Activated CD4-positive, alpha-beta memory T cell treated with anti-CD3 and anti-CD28 coated beads for 36 hours (primary cell): Measurements from ENCODE around the gene NCF2. TPM values are rescaled to one million over a fixed set of nuclear protein-coding genes. Genes with fewer than 3 reads are reported as not detected.

Experiments
- CTCF ChIA-PET: fragments of 350-600 bp; sonication (Branson Sonifier 250); formaldehyde crosslinking; loops from one replicate; lab custom pipeline; 2021; ENCODE audit warnings: antibody characterized with exemption, inconsistent platforms; lab: Charles Lee
- POLR2A ChIA-PET: fragments of 350-600 bp; sonication (Branson Sonifier 250); formaldehyde crosslinking; loops from one replicate; lab custom pipeline; 2021; ENCODE audit warnings: antibody characterized with exemption; lab: Charles Lee
- DNase-seq: peaks from one replicate; pipeline ENCODE4 v3.0.0-alpha.2; 2020
- H3K27ac Mint-ChIP-seq: one replicate; pipeline ENCODE4 v1.8.0; 2021; ENCODE audit warnings: mixed read lengths
- H3K27me3 Mint-ChIP-seq: one replicate; pipeline ENCODE4 v1.8.0; 2021; ENCODE audit warnings: mixed read lengths
- H3K36me3 Mint-ChIP-seq: one replicate; pipeline ENCODE4 v1.8.0; 2021; ENCODE audit warnings: mixed read lengths
- H3K4me1 Mint-ChIP-seq: one replicate; pipeline ENCODE4 v1.8.0; 2021; ENCODE audit warnings: low read depth, mixed read lengths
- H3K4me3 Mint-ChIP-seq: one replicate; pipeline ENCODE4 v1.8.0; 2021; ENCODE audit warnings: mild to moderate bottlenecking, mixed read lengths
- H3K9me3 Mint-ChIP-seq: one replicate; pipeline ENCODE4 v1.8.0; 2021; ENCODE audit warnings: mixed read lengths
- intact Hi-C: fragments of 100-400 bp; cut with micrococcal nuclease; formaldehyde crosslinking; loops from one replicate; pipeline ENCODE4 v1.15.1; 2023
- total RNA-seq, 2 experiments: library from RNA; stranded (reverse); gene quantifications; one replicate each; pipeline ENCODE4 v1.2.3, GENCODE V29; 2021

The NCF2 gene, protein sequence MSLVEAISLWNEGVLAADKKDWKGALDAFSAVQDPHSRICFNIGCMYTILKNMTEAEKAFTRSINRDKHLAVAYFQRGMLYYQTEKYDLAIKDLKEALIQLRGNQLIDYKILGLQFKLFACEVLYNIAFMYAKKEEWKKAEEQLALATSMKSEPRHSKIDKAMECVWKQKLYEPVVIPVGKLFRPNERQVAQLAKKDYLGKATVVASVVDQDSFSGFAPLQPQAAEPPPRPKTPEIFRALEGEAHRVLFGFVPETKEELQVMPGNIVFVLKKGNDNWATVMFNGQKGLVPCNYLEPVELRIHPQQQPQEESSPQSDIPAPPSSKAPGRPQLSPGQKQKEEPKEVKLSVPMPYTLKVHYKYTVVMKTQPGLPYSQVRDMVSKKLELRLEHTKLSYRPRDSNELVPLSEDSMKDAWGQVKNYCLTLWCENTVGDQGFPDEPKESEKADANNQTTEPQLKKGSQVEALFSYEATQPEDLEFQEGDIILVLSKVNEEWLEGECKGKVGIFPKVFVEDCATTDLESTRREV
- total RNA-seq = 1 to 10 TPM; 6.6 to 7.7 TPM

DNA sequence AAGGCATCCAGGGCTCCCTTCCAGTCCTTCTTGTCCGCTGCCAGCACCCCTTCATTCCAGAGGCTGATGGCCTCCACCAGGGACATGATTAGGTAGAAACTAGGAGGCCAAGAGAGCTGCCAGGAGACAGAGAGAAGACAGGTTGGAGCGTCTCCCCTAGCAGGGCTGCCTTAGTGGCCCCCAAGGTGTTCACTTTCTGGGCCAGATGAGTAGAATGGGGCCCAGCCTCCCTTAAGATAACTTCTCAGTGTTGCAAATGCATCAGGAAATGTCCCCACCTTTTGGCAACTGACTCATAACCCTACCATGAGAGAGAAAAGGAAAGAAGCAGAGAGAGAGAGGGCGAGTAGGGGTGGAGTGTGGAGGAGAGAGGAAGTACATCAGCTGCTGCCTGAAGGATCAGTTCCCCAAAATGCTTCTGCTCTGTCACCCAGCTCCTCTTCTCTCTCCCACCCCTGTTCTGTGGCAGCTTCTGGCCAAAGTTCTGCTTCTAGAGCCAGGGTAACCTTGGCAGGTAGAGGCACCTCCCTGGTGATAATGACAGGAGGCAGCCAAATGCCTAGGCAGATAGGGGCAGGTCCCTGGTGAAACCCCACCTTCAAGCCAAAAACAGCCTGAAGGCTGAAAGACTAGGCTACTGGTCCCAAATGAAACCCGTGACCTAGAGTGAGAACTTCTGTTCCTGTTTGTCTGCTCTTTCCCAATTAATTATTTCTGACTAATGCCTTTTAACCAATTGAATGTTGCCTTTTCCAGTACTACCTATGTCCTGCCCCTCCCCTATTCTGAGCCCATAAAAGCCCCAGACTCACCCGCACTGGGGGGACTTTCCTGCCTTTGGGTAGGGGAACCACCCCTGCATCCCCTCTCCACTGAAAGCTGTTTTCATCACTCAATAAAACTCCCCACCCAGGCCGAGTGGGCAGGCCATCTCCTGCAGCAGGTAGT lies at the start of gene NCF2:
NCF2 (minus strand) TSS at position 216 of the 948 bp plus-strand sequence; CDS start at position 86, 130 bp downstream.
- no peaks in the 10 kb centered on the region for H3K9me3 Mint-ChIP-seq
- H3K27ac Mint-ChIP-seq = peak within 1 kb of the TSS; percentile 70
- no peaks in the 10 kb centered on the region for H3K27me3 Mint-ChIP-seq
- peak within 1 kb of the TSS; percentile 64 for H3K4me3 Mint-ChIP-seq
- H3K4me1 Mint-ChIP-seq = peaks cover 39% of the 10 kb centered on the region
- POLR2A ChIA-PET = interaction anchor here (1.3 kb wide), 1 partner anchor 43 kb away, joined by 4 read pairs; no protein-coding TSS in a partner anchor
- intact Hi-C loops = loop anchor here (1.0 to 5.0 kb wide), 5 partner anchors 21 to 252 kb away; partner anchors contain the start of gene ARPC5
- DNase-seq = peak; percentile 71
- H3K36me3 Mint-ChIP-seq = no peaks in the 10 kb centered on the region
- CTCF ChIA-PET = interaction anchor here (0.8 kb wide), 1 partner anchor 99 kb away, joined by 3 read pairs; no protein-coding TSS in a partner anchor

DNA sequence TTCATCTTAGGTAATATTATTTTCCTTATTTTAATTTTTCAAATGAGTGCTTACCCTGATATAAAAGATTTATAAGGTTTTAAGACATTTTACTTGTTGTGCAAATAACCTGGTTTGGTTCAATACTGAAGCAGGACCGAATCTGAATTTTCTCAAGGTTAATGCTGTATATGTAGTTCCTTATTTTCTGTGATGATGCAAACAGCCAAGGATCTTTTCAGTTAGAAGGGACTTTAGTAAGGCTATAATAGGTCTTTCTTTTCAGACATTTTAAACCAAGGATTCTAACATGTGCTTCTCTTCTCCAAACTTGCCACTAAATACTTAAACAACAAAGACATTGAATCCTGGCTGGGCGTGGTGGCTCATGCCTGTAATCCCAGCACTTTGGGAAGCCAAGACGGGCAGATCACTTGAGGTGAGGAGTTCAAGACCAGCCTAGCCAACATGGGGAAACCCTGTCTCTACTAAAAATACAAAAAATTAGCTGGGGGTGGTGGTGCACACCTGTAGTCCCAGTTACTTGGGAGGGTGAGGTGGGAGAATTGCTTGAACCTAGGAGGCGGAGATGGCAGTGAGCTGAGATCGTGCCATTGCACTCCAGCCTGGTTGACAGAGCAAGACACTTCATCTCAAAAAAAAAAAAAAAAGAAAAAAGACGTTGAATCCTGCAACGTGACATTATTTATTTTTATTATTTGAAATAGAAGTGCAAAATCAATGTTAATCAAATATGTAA lies 48.6 kb upstream of the NCF2 start:
- Mint-ChIP-seq H3K27ac (no peak overlapping the region), H3K9me3 (no peaks in the 10 kb centered on the region), H3K36me3 (peaks cover 6% of the 10 kb centered on the region), H3K4me1 (peaks cover 18% of the 10 kb centered on the region), H3K4me3 (no peak overlapping the region), H3K27me3 (no peaks in the 10 kb centered on the region)
- CTCF ChIA-PET = interaction anchor here (0.8 kb wide), 1 partner anchor 17 kb away, joined by 3 read pairs; no protein-coding TSS in a partner anchor
- intact Hi-C loops = loop anchor here (10.0 kb wide), 3 partner anchors 526 to 1516 kb away; partner anchors contain the start of genes EDEM3, SWT1 and TRMT1L
- DNase-seq = no peak
- POLR2A ChIA-PET = no interaction called here

DNA sequence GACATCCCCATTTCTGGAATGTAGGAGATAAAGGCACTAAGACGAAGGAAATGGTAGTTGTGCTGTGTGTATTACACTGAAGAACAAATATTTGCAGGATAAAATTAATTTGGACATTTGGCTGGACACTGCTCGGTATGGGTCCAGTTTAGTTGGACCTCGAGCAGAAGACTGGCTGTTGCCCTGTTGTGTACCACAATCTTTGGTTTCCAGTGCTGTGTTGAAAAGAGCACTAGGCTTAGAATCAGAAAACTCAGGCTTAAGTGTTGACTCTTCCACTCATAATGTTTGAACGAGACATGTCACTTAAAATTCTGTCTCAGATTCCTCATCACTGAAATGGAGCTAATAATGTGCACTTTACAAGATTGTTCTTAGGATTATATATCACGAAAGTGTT lies 46.5 kb upstream of the NCF2 start:
- Mint-ChIP-seq H3K9me3 (no peaks in the 10 kb centered on the region), H3K4me1 (peaks cover 28% of the 10 kb centered on the region), H3K27ac (no peak overlapping the region), H3K27me3 (no peaks in the 10 kb centered on the region), H3K36me3 (peaks cover 17% of the 10 kb centered on the region), H3K4me3 (peak overlapping the region; percentile 95)
- DNase-seq = no peak
- POLR2A ChIA-PET = no interaction called here
- CTCF ChIA-PET = interaction anchor here (0.9 to 1.9 kb wide), 3 partner anchors 19 to 279 kb away, joined by 4 to 10 read pairs (median 6); no protein-coding TSS in a partner anchor
- intact Hi-C loops = loop anchor here (1.0 to 10.0 kb wide), 5 partner anchors 280 to 1518 kb away; partner anchors contain the start of genes COLGALT2, EDEM3, SWT1 and TRMT1L

- CTCF ChIA-PET = interaction anchor here (1.0 to 5.5 kb wide), 2 partner anchors 17 to 279 kb away, joined by 6 to 57 read pairs; partner anchors contain the start of gene APOBEC4
- no peak for DNase-seq
- Mint-ChIP-seq H3K4me1 (peaks cover 31% of the 10 kb centered on the region), H3K9me3 (no peaks in the 10 kb centered on the region), H3K27ac (peak overlapping the region; percentile 99), H3K4me3 (peak overlapping the region; percentile 95), H3K36me3 (peaks cover 19% of the 10 kb centered on the region), H3K27me3 (no peaks in the 10 kb centered on the region)
- intact Hi-C loops = loop anchor here (1.0 to 10.0 kb wide), 5 partner anchors 280 to 1518 kb away; partner anchors contain the start of genes COLGALT2, EDEM3, SWT1 and TRMT1L
- POLR2A ChIA-PET = interaction anchor here (1.2 kb wide), 1 partner anchor 279 kb away, joined by 4 read pairs; no protein-coding TSS in a partner anchor
These were observed 46.0 kb upstream of the NCF2 start for GRCh38 chr1:183636334-183636682.

GRCh38 chr1:183635606-183636333 lies 45.5 kb upstream of the NCF2 start, which contains the start of gene ARPC5:
Gene ARPC5 (minus strand): TSS chr1:183635783. CDS start chr1:183635659, 124 bp downstream.
- CTCF ChIA-PET = interaction anchor here (5.5 kb wide), 1 partner anchor 18 kb away, joined by 57 read pairs; the partner anchor contains the start of gene APOBEC4
- no peaks in the 10 kb centered on the region for H3K9me3 Mint-ChIP-seq

GRCh38 chr1:183635099-183635605 lies 44.9 kb upstream of the NCF2 start:
- DNase-seq = peak; percentile 41
- H3K4me1 Mint-ChIP-seq = peaks cover 38% of the 10 kb centered on the region
- ChIA-PET CTCF (interaction anchor here (1.9 to 5.5 kb wide), 3 partner anchors 19 to 281 kb away, joined by 6 to 57 read pairs (median 13); partner anchors contain the start of genes APOBEC4 and SMG7), POLR2A (interaction anchor here (1.2 to 1.6 kb wide), 2 partner anchors 163 to 280 kb away, joined by 4 to 5 read pairs; partner anchors contain the start of gene SMG7)
- intact Hi-C loops = loop anchor here (1.0 to 10.0 kb wide), 6 partner anchors 17 to 1520 kb away; partner anchors contain the start of genes EDEM3, NCF2, SWT1 and TRMT1L
- H3K27me3 Mint-ChIP-seq = no peaks in the 10 kb centered on the region
- peak overlapping the region; percentile 95 for H3K4me3 Mint-ChIP-seq
- no peaks in the 10 kb centered on the region for H3K9me3 Mint-ChIP-seq
- peak overlapping the region; percentile 99 for H3K27ac Mint-ChIP-seq
- peaks cover 26% of the 10 kb centered on the region for H3K36me3 Mint-ChIP-seq

More at GRCh38 chr1:183635606-183636333, 45.5 kb upstream of the NCF2 start, which contains the start of gene ARPC5:
- Mint-ChIP-seq H3K27me3 (no peaks in the 10 kb centered on the region), H3K4me1 (peaks cover 33% of the 10 kb centered on the region), H3K27ac (peak within 1 kb of the TSS; percentile 99), H3K36me3 (peaks cover 21% of the 10 kb centered on the region), H3K4me3 (peak within 1 kb of the TSS; percentile 95)
- DNase-seq = peak; percentile 98
- POLR2A ChIA-PET = interaction anchor here (1.2 to 1.6 kb wide), 2 partner anchors 163 to 280 kb away, joined by 4 to 5 read pairs; partner anchors contain the start of gene SMG7
- intact Hi-C loops = loop anchor here (1.0 to 10.0 kb wide), 8 partner anchors 17 to 1519 kb away; partner anchors contain the start of genes COLGALT2, EDEM3, NCF2 and SWT1

DNA sequence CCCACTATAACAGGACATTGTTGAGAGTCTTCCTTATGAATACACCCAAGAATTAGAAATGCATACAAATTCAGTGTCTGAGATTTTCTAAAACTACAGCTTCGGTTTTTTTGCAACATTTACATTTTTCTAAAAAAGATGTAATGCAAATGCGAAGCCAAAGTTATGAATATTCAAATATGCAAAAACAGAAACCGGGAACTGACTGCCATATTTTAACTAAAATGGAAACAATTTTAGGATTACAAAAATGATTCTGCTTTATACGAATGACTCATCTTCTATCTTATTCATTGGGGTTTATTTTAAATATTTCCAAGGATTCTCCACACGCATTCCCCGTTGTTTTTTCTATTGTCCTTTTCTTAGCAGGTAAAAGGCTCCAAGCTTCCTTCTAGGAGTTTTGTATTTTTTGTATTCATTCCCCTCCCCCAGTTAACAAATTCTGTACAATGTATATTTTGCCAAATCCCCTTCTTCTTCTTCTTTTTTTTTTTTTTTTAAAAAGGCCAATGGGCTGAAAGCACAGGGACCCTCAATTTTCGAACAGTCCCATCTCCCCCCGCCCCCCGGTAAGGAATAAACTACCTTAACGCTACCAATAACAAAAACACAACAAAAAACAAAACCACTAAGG lies 44.3 kb upstream of the NCF2 start:
- Mint-ChIP-seq H3K27ac (peak overlapping the region; percentile 99), H3K36me3 (peaks cover 28% of the 10 kb centered on the region), H3K27me3 (no peaks in the 10 kb centered on the region), H3K9me3 (no peaks in the 10 kb centered on the region), H3K4me1 (peaks cover 41% of the 10 kb centered on the region), H3K4me3 (peak overlapping the region; percentile 95)
- CTCF ChIA-PET = interaction anchor here (1.0 to 5.5 kb wide), 11 partner anchors 9 to 281 kb away, joined by 3 to 57 read pairs (median 5); partner anchors contain the start of genes APOBEC4 and SMG7
- POLR2A ChIA-PET = interaction anchor here (1.1 to 1.6 kb wide), 3 partner anchors 18 to 162 kb away, joined by 3 to 5 read pairs (median 4); partner anchors contain the start of genes APOBEC4, NCF2 and SMG7
- intact Hi-C loops = loop anchor here (1.0 to 10.0 kb wide), 6 partner anchors 18 to 1520 kb away; partner anchors contain the start of genes EDEM3, NCF2, SWT1 and TRMT1L
- no peak for DNase-seq

GRCh38 chr1:183633676-183634343 lies 43.6 kb upstream of the NCF2 start:
- Mint-ChIP-seq H3K9me3 (no peaks in the 10 kb centered on the region), H3K4me1 (peaks cover 47% of the 10 kb centered on the region), H3K27ac (peak overlapping the region; percentile 99), H3K36me3 (peaks cover 34% of the 10 kb centered on the region), H3K27me3 (no peaks in the 10 kb centered on the region), H3K4me3 (peak overlapping the region; percentile 95)
- CTCF ChIA-PET = interaction anchor here (1.0 to 5.5 kb wide), 12 partner anchors 9 to 282 kb away, joined by 3 to 57 read pairs (median 5); partner anchors contain the start of genes APOBEC4 and SMG7
- intact Hi-C loops = loop anchor here (1.0 to 10.0 kb wide), 4 partner anchors 51 to 1521 kb away; partner anchors contain the start of genes EDEM3, SWT1 and TRMT1L
- POLR2A ChIA-PET = interaction anchor here (1.0 to 1.6 kb wide), 4 partner anchors 19 to 161 kb away, joined by 3 to 5 read pairs (median 4); partner anchors contain the start of genes APOBEC4, NCF2 and SMG7
- no peak for DNase-seq
